Measurements from ENCODE around the gene VWA5B1.

GRCh38 chr1:20317471-20317870, 26.8 kb downstream of the VWA5B1 start:
- TF ChIP-seq, protein P1, sequence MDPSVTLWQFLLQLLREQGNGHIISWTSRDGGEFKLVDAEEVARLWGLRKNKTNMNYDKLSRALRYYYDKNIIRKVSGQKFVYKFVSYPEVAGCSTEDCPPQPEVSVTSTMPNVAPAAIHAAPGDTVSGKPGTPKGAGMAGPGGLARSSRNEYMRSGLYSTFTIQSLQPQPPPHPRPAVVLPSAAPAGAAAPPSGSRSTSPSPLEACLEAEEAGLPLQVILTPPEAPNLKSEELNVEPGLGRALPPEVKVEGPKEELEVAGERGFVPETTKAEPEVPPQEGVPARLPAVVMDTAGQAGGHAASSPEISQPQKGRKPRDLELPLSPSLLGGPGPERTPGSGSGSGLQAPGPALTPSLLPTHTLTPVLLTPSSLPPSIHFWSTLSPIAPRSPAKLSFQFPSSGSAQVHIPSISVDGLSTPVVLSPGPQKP (IDR thresholded peaks at IDR 0.05; ENCODE audit: low read depth, low read length) = no peak
- TF ChIP-seq POLR2AphosphoS2 (IDR thresholded peaks at IDR 0.05; ENCODE audit: low read depth, low read length) (no peak), CTCF (IDR thresholded peaks at IDR 0.05 in 2 of 3, conservative IDR thresholded peaks at IDR 0.05 in 1 of 3; ENCODE audit: control insufficient read depth in 2 of 3, extremely low read depth in 1 of 3, insufficient read depth in 1 of 3, low read depth in 3 of 3, low read length in 3 of 3) (no peak), YY1 (IDR thresholded peaks at IDR 0.05; ENCODE audit: low read depth, low read length) (no peak), SPI1 (IDR thresholded peaks at IDR 0.05; ENCODE audit: borderline replicate concordance, insufficient read depth, low read depth, low read length) (no peak), PBX3 (IDR thresholded peaks at IDR 0.05; ENCODE audit: insufficient replicate concordance, low read depth, low read length) (no peak), POLR2A (IDR thresholded peaks at IDR 0.05; ENCODE audit: low read depth, low read length) (no peak), BHLHE40 (IDR thresholded peaks at IDR 0.05; ENCODE audit: borderline replicate concordance in 1 of 2, low read depth in 2 of 2, low read length in 1 of 2) (no peak), ZZZ3 (IDR thresholded peaks at IDR 0.05; ENCODE audit: control insufficient read depth, insufficient read length, low read depth) (no peak)
